Central memory CD4-positive, alpha-beta T cell (primary cell): Measurements from ENCODE around the gene CD46.
A peak's percentile ranks its signal among the peaks of the same experiment; 100 is the strongest.
"Not testable (repeated sequence)": the region's sequence is repeated elsewhere in the genome, so short reads cannot be mapped to it uniquely, and the experiment has no call there.

Experiments
- DNase-seq: peaks from one replicate; pipeline ENCODE4 v3.0.0; 2022

The CD46 gene

GRCh38 chr1:207752456-207752998 is 673 bp downstream of the CD46 start:
- peak; percentile 1 for DNase-seq

- no peak for DNase-seq
Observed at GRCh38 chr1:207753611-207754010, 1.8 kb downstream of the CD46 start.

- no peak for DNase-seq
Observed at GRCh38 chr1:207754011-207754410, 2.2 kb downstream of the CD46 start.

- DNase-seq: no peak
Observed at GRCh38 chr1:207754974-207755700, 3.3 kb downstream of the CD46 start.

GRCh38 chr1:207755846-207756693 is 4.2 kb downstream of the CD46 start:
- no peak for DNase-seq

GRCh38 chr1:207762622-207763021 is 10.8 kb downstream of the CD46 start:
- DNase-seq: no peak

GRCh38 chr1:207763091-207763490 is 11.2 kb downstream of the CD46 start:
- DNase-seq: no peak

GRCh38 chr1:207763972-207764371 is 12.1 kb downstream of the CD46 start:
- no peak for DNase-seq

- DNase-seq: no peak
Observed at GRCh38 chr1:207766569-207766968, 14.7 kb downstream of the CD46 start.

GRCh38 chr1:207770514-207770913 is 18.7 kb downstream of the CD46 start:
- DNase-seq: not testable (repeated sequence)

GRCh38 chr1:207776045-207776444 is 24.2 kb downstream of the CD46 start:
- not testable (repeated sequence) for DNase-seq

GRCh38 chr1:207777412-207777811 is 25.6 kb downstream of the CD46 start:
- not testable (repeated sequence) for DNase-seq

GRCh38 chr1:207779008-207779407 is 27.2 kb downstream of the CD46 start:
- no peak for DNase-seq

GRCh38 chr1:207781312-207781711 is 29.5 kb downstream of the CD46 start:
- DNase-seq: no peak

GRCh38 chr1:207787776-207788175 is 35.9 kb downstream of the CD46 start:
- DNase-seq: no peak

- no peak for DNase-seq
Observed at GRCh38 chr1:207789386-207789785, 37.5 kb downstream of the CD46 start.

- DNase-seq: no peak
Observed at GRCh38 chr1:207789792-207790787, 38.2 kb downstream of the CD46 start.

GRCh38 chr1:207791290-207791689 is 39.4 kb downstream of the CD46 start:
- no peak for DNase-seq

GRCh38 chr1:207793327-207793726 is 41.5 kb downstream of the CD46 start:
- no peak for DNase-seq

- no peak for DNase-seq
Observed at GRCh38 chr1:207794861-207795260, 43.0 kb downstream of the CD46 start.

- DNase-seq: peak; percentile 55
Observed at GRCh38 chr1:207797229-207797973, 45.5 kb downstream of the CD46 start.

GRCh38 chr1:207798847-207799246 is 47.0 kb downstream of the CD46 start:
- peak; percentile 21 for DNase-seq
